ENCODE results near the gene DCUN1D4. TPM values are rescaled to one million over a fixed set of nuclear protein-coding genes. Genes with fewer than 3 reads are reported as not detected.

Gene DCUN1D4
- 35.6 and 40.5 TPM in 2 replicates for total RNA-seq

DNA sequence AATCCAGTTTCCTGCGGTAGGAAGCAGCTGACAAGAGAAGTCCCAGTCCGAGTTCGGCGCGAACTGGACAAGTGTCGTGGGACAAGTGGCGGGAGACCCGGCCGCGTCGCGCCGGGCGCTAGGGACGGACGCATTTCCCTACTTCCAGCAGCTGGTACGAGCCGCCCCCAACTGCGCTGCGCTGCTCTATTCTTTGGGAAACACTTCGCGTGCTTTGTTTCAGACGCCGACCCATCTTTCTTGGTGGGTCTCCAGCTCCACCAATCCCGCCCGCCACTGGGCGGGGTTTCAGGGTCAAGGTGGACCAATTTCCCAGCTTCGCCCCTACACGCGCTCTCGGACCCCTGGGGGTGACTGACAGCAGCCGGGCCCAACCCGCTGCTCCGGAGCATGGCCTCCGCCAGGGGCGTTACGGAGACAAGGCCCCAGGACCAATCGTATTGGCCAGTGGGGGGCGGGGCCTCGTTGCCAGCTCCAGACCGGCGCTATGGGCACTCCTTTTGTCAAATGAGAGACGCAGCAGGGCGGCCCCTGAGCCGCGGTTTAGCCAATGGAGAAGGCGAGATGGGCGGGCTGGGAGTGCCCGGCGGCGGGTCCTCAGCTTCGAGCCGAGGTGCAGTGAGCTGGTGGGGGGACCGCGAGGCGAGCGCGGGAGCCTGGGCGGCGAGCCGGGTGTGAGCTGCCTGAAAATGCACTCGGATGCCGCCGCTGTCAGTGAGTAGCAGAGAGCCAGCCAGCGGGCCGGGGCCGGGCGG, at the start of gene DCUN1D4:
Gene DCUN1D4 (plus strand): TSS at position 600 of the 755 bp plus-strand sequence. CDS start 90 bp downstream, at position 690.

Other genes with a start within 250 kb of the DCUN1D4 start
- 0.36 and 0.38 TPM in 2 replicates for gene LRRC66, start 177.2 kb downstream of the DCUN1D4 start, total RNA-seq
- 25.5 and 34.4 TPM in 2 replicates for gene SGCB, start 195.1 kb downstream of the DCUN1D4 start, total RNA-seq
- 6.7 and 9.5 TPM in 2 replicates for gene SPATA18, start 208.2 kb downstream of the DCUN1D4 start, total RNA-seq

Data from endothelial cell of coronary artery (primary cell).